Karpas-422 (cell line): Measurements from ENCODE around the gene SYNE4. TPM values are rescaled to one million over a fixed set of nuclear protein-coding genes. Genes with fewer than 3 reads are reported as not detected.

Source experiments
- DNase-seq: peaks from one replicate; pipeline ENCODE4 v3.0.0-alpha.2; 2015
- H2AFZ ChIP-seq: fragments of 200-600 bp; sonication (generic); 2 replicates; pipeline ENCODE4 v1.6.1; 2014; ENCODE audit warnings: antibody characterized with exemption, low read length, mixed read lengths
- H3K27ac ChIP-seq: fragments of 200-600 bp; sonication (generic); 2 replicates; pipeline ENCODE4 v1.5.1; 2014; ENCODE audit warnings: mild to moderate bottlenecking, low read length, moderate library complexity
- H3K27me3 ChIP-seq: fragments of 200-600 bp; sonication (generic); 2 replicates; pipeline ENCODE4 v1.6.1; 2014; ENCODE audit warnings: low read length, mixed read lengths
- H3K36me3 ChIP-seq: fragments of 200-600 bp; sonication (generic); 2 replicates; pipeline ENCODE4 v1.6.1; 2014; ENCODE audit warnings: low read length, mixed read lengths; ENCODE audit not compliant: insufficient read depth
- H3K4me1 ChIP-seq: fragments of 200-600 bp; sonication (generic); 2 replicates; pipeline ENCODE4 v1.6.1; 2014; ENCODE audit warnings: mild to moderate bottlenecking, low read length, mixed read lengths
- H3K4me2 ChIP-seq: fragments of 200-600 bp; sonication (generic); 2 replicates; pipeline ENCODE4 v1.6.1; 2014; ENCODE audit warnings: low read length, low read depth, mild to moderate bottlenecking; ENCODE audit not compliant: poor library complexity, severe bottlenecking
- H3K4me3 ChIP-seq: fragments of 200-600 bp; sonication (generic); 2 replicates; pipeline ENCODE4 v1.5.1; 2014; ENCODE audit warnings: mild to moderate bottlenecking, antibody characterized with exemption, low read length, mixed read lengths
- H3K79me2 ChIP-seq: fragments of 200-600 bp; sonication (generic); 2 replicates; pipeline ENCODE4 v1.6.1; 2014; ENCODE audit warnings: mild to moderate bottlenecking, low read length, mixed read lengths
- H3K9ac ChIP-seq: fragments of 200-600 bp; sonication (generic); 2 replicates; pipeline ENCODE4 v1.6.0; 2014; ENCODE audit warnings: low read length
- H3K9me2 ChIP-seq: fragments of 200-600 bp; sonication (generic), shearing (Covaris generic); replicated peaks from 2 replicates; pipeline ENCODE4 v1.6.0; 2014; ENCODE audit warnings: mild to moderate bottlenecking, low read length, moderate library complexity; ENCODE audit not compliant: insufficient read depth
- H3K9me3 ChIP-seq: fragments of 300-700, 200-600 bp; sonication (generic); 2 replicates; pipeline ENCODE4 v1.6.1; 2014; ENCODE audit warnings: low read length, mixed read lengths
- H4K20me1 ChIP-seq: fragments of 200-600 bp; sonication (generic); 2 replicates; pipeline ENCODE4 v1.6.1; 2014; ENCODE audit warnings: mild to moderate bottlenecking, antibody characterized with exemption, low read length, low read depth; ENCODE audit not compliant: insufficient read depth
- total RNA-seq: library from RNA; depleted of rRNA; stranded (reverse); fragments of >200 nt; shearing (Covaris generic); gene quantifications from 2 replicates; pipeline ENCODE4 v1.2.3, GENCODE V29; 2014; ENCODE audit warnings: low replicate concordance

Gene SYNE4
- total RNA-seq, 1 experiment from 2014 or later = 1.2 TPM

DNA sequence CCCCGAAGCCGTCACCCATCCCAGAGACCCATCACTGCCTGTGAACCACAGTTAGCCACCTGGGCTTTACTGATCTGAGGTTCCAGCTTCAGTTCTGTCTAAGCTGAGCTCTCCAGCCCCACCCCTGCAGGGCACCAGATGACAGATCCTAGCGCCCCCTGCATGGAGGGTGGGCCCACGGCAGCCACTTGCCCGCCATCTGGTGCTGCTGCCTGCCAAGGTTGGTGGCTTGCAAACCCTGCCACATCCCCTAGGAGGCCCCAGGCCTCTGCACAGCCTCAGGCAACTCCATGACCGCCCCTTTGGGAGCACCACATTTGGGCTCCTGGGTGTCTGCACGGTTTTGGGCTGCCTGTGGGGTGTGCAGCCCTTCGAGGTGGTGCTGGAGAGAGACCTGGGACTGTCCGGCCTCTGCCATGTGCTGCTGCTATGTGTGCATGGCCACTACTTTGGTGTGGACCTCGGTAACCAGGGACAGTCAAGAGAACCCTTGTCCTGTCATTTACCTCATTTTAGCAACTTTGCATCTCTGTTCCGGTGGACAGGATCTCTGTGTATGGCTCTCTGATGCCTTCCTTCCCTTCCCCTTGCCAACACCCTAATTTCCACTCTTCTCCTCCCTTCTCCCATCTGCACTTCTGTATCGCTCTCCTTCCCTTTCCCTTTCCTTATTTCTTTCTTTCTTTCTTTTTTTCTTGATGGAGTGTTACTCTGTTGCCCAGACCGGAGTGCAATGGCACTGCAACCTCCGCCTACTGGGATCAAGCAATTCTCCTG is 31.0 kb downstream of the SYNE4 start:
- no peak overlapping the region for H3K9ac ChIP-seq
- H3K9me2 ChIP-seq = no peaks in the 10 kb centered on the region
- no peaks in the 10 kb centered on the region for H3K79me2 ChIP-seq
- H3K27me3 ChIP-seq = no peaks in the 10 kb centered on the region
- H3K4me1 ChIP-seq = peaks cover 5% of the 10 kb centered on the region
- H4K20me1 ChIP-seq = no peaks in the 10 kb centered on the region
- peak; percentile 95 for DNase-seq
- H3K9me3 ChIP-seq = no peaks in the 10 kb centered on the region
- H3K4me2 ChIP-seq = peak overlapping the region; percentile 13
- no peak overlapping the region for H3K27ac ChIP-seq
- H3K4me3 ChIP-seq = no peak overlapping the region
- no peak overlapping the region for H2AFZ ChIP-seq
- H3K36me3 ChIP-seq = no peaks in the 10 kb centered on the region

- Histone ChIP-seq H3K9ac (no peak overlapping the region), H3K79me2 (no peaks in the 10 kb centered on the region), H3K27ac (no peak overlapping the region), H3K4me2 (no peak overlapping the region), H3K4me1 (peaks cover 5% of the 10 kb centered on the region), H3K27me3 (no peaks in the 10 kb centered on the region), H3K9me3 (no peaks in the 10 kb centered on the region), H2AFZ (no peak overlapping the region), H3K36me3 (no peaks in the 10 kb centered on the region), H3K9me2 (no peaks in the 10 kb centered on the region), H3K4me3 (no peak overlapping the region), H4K20me1 (no peaks in the 10 kb centered on the region)
- DNase-seq = peak; percentile 55
Measured at GRCh38 chr19:35975608-35976214, 32.9 kb downstream of the SYNE4 start.

DNA sequence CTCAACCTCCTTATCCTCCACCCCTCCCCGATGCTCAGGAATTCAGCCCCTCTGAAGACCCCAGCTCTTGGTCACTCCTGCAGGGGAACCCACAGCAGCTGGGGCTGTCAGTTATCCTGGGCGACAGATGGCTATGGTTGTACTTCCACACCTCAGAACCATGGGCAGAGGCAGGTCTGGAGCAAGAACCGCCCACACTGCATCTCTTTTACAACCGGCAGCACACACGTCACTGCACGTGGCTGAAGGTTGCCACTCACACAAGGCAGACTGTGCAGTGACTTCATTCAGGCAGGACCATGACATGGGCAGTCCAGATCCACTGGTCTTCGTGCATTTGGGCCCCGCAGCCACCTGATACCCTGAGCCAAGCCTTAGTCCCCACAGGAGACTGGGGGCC is 35.1 kb downstream of the SYNE4 start:
- Histone ChIP-seq H3K4me3 (no peak overlapping the region), H3K9me2 (no peaks in the 10 kb centered on the region), H3K27ac (no peak overlapping the region), H3K27me3 (no peaks in the 10 kb centered on the region), H3K4me1 (peaks cover 5% of the 10 kb centered on the region), H3K9me3 (no peaks in the 10 kb centered on the region), H4K20me1 (no peaks in the 10 kb centered on the region), H3K9ac (no peak overlapping the region), H2AFZ (no peak overlapping the region), H3K79me2 (no peaks in the 10 kb centered on the region), H3K4me2 (no peak overlapping the region), H3K36me3 (no peaks in the 10 kb centered on the region)
- peak; percentile 62 for DNase-seq

DNA sequence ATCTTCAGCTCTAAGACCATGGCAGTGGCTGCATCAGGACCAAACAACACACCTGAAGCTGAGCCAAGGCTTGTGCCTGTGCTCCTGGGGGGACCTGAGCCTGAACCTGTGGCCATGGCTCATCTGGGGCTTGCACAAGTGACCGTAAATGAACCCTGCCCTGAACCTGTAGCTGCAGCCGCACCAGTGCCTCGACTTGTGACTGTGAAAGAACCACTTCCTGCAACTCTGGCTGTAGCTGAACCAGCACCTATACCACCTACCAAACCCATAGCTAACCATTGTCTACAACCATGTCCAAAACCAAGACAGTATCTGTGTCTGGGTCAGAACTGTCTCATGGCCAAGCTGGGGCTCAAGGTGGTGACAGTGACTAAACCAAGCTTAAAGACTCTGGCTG is 41.8 kb downstream of the SYNE4 start:
- H3K4me2 ChIP-seq = no peak overlapping the region
- H3K36me3 ChIP-seq = no peaks in the 10 kb centered on the region
- H4K20me1 ChIP-seq = no peaks in the 10 kb centered on the region
- no peak overlapping the region for H3K27ac ChIP-seq
- no peaks in the 10 kb centered on the region for H3K79me2 ChIP-seq
- H3K9me3 ChIP-seq = no peaks in the 10 kb centered on the region
- no peak overlapping the region for H2AFZ ChIP-seq
- H3K4me3 ChIP-seq = no peak overlapping the region
- no peaks in the 10 kb centered on the region for H3K9me2 ChIP-seq
- no peaks in the 10 kb centered on the region for H3K27me3 ChIP-seq
- DNase-seq = no peak
- H3K9ac ChIP-seq = no peak overlapping the region
- H3K4me1 ChIP-seq = no peaks in the 10 kb centered on the region

DNA sequence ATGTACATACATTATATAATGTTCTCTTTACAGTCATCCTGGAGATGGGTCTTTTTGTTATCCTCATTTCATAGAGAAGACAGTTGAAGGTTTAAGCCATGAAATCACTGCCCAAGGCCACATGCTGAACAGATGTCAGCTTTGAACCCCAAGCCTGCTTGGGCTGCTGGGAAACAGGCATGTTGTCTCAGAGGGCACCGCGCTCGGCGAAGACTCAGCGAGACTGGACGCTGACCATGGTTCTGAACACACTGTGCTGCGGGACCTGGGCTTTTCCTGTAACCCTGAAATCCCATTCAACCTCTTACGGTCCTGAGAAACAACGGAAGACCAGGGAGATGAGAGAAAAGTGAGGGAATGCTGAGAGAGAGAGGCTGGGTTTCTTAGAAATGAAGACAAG is 45.1 kb downstream of the SYNE4 start:
- H3K9me3 ChIP-seq = no peaks in the 10 kb centered on the region
- H3K27me3 ChIP-seq = no peaks in the 10 kb centered on the region
- no peak overlapping the region for H3K27ac ChIP-seq
- no peak overlapping the region for H3K4me2 ChIP-seq
- H3K4me3 ChIP-seq = no peak overlapping the region
- no peaks in the 10 kb centered on the region for H3K4me1 ChIP-seq
- H3K36me3 ChIP-seq = no peaks in the 10 kb centered on the region
- no peaks in the 10 kb centered on the region for H3K9me2 ChIP-seq
- no peak for DNase-seq
- H4K20me1 ChIP-seq = no peaks in the 10 kb centered on the region
- no peak overlapping the region for H2AFZ ChIP-seq
- no peaks in the 10 kb centered on the region for H3K79me2 ChIP-seq
- H3K9ac ChIP-seq = no peak overlapping the region

- no peaks in the 10 kb centered on the region for H3K4me1 ChIP-seq
- H4K20me1 ChIP-seq = no peaks in the 10 kb centered on the region
- H3K9ac ChIP-seq = no peak overlapping the region
- DNase-seq = no peak
- no peaks in the 10 kb centered on the region for H3K27me3 ChIP-seq
- H3K9me3 ChIP-seq = no peaks in the 10 kb centered on the region
- no peaks in the 10 kb centered on the region for H3K9me2 ChIP-seq
- no peak overlapping the region for H3K4me2 ChIP-seq
- no peak overlapping the region for H3K27ac ChIP-seq
- no peaks in the 10 kb centered on the region for H3K36me3 ChIP-seq
- no peaks in the 10 kb centered on the region for H3K79me2 ChIP-seq
- H2AFZ ChIP-seq = no peak overlapping the region
- H3K4me3 ChIP-seq = no peak overlapping the region
Measured at GRCh38 chr19:35960432-35960972, 48.1 kb downstream of the SYNE4 start.

GRCh38 chr19:35959968-35960320 is 48.7 kb downstream of the SYNE4 start:
- Histone ChIP-seq H3K9me3 (no peaks in the 10 kb centered on the region), H3K4me2 (no peak overlapping the region), H3K79me2 (no peaks in the 10 kb centered on the region), H4K20me1 (no peaks in the 10 kb centered on the region), H3K4me1 (no peaks in the 10 kb centered on the region), H3K36me3 (no peaks in the 10 kb centered on the region), H3K9ac (no peak overlapping the region), H3K27me3 (no peaks in the 10 kb centered on the region), H3K9me2 (no peaks in the 10 kb centered on the region), H2AFZ (no peak overlapping the region), H3K27ac (no peak overlapping the region), H3K4me3 (no peak overlapping the region)
- DNase-seq = no peak

GRCh38 chr19:35959040-35959967 is 49.3 kb downstream of the SYNE4 start:
- Histone ChIP-seq H3K36me3 (no peaks in the 10 kb centered on the region), H3K79me2 (no peaks in the 10 kb centered on the region), H4K20me1 (no peaks in the 10 kb centered on the region), H2AFZ (no peak overlapping the region), H3K27me3 (no peaks in the 10 kb centered on the region), H3K4me3 (no peak overlapping the region), H3K9ac (no peak overlapping the region), H3K27ac (no peak overlapping the region), H3K4me2 (no peak overlapping the region), H3K9me3 (no peaks in the 10 kb centered on the region), H3K9me2 (no peaks in the 10 kb centered on the region), H3K4me1 (no peaks in the 10 kb centered on the region)
- no peak for DNase-seq
